Hepatocyte (in vitro differentiated cells): ENCODE measurements around the gene TCF4.

Experiments used
- CTCF ChIP-seq: fragments of 200-600 bp; sonication (generic); IDR thresholded peaks from 2 replicates; pipeline ENCODE4 v1.5.1; 2016; ENCODE audit warnings: antibody characterized with exemption, mild to moderate bottlenecking; ENCODE audit not compliant: poor library complexity
- EZH2 ChIP-seq: fragments of 200-600 bp; sonication (generic); IDR thresholded peaks from 2 replicates; pipeline ENCODE4 v1.6.1; 2016; ENCODE audit warnings: antibody characterized with exemption, mild to moderate bottlenecking, borderline replicate concordance

GRCh38 chr18:55506074-55506473, 81.9 kb downstream of the TCF4 start:
- TF ChIP-seq CTCF, result no peak
- TF ChIP-seq EZH2, result no peak
